Measurements from ENCODE around the gene PSG11. TPM values are rescaled to one million over a fixed set of nuclear protein-coding genes. Genes with fewer than 3 reads are reported as not detected.
A peak's percentile ranks its signal among the peaks of the same experiment; 100 is the strongest.
"Not testable (repeated sequence)": the region's sequence is repeated elsewhere in the genome, so short reads cannot be mapped to it uniquely, and the experiment has no call there.

The PSG11 gene
- total and polyA plus RNA-seq, 2 of the 4 experiments (the other 2 are of a cell fraction): 0.07 to 0.18 TPM

DNA sequence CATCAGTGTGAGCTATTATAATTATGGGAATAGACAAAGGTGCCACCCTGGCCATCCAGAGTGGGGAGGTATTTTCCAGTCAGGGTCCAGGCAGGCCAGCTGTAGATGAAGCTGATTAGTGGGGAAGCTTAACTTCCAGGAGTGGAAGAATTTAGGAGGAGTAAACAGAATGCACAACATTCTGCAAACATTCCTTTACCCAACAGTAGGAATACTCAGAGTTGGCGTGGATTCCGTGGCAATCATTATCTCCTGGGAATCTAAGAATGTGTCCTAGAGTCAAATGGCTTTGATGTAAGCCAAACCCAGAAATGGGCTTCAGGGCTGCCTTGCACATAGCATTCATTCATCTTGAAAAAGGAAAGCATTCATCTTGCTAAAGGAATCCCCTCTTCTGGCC lies 33.2 kb upstream of the PSG11 start:
- H3K4me1 ChIP-seq (ENCODE audit: control insufficient read depth, insufficient read depth, low read length); H3K56ac ChIP-seq (ENCODE audit: extremely low read depth, insufficient read depth, low read length); DNase-seq; H3K9ac ChIP-seq (ENCODE audit: low read depth, low read length); H2BK120ac ChIP-seq (ENCODE audit: low read depth, low read length); H3K4me3 ChIP-seq (ENCODE audit: insufficient read depth, low read depth, low read length); H4K20me1 ChIP-seq (ENCODE audit: insufficient read depth, low read length); H2BK20ac ChIP-seq (ENCODE audit: low read depth, low read length); ATAC-seq (ENCODE audit: low read depth); H3K14ac ChIP-seq (replicated peaks; ENCODE audit: low read depth, low read length); H2BK15ac ChIP-seq (ENCODE audit: low read depth, low read length); H3K79me1 ChIP-seq (ENCODE audit: low read depth in 1 of 2, low read length in 2 of 2); H3K27me3 ChIP-seq (ENCODE audit: control insufficient read depth, insufficient read depth, low read length); POLR2A ChIA-PET (ENCODE audit: unreplicated experiment); H3K9me3 ChIP-seq (ENCODE audit: control insufficient read depth, insufficient read depth, low read length); H3K23ac ChIP-seq (ENCODE audit: low read depth, low read length); H3K4me2 ChIP-seq (ENCODE audit: low read depth, low read length); dilution Hi-C loops (cut with HindIII; ENCODE audit: low sequenced_read_pairs, unreplicated experiment); H3K18ac ChIP-seq (ENCODE audit: low read depth, low read length); H4K91ac ChIP-seq (ENCODE audit: insufficient read depth, low read depth, low read length); H3K27ac ChIP-seq (ENCODE audit: insufficient read depth, low read length); H2AK5ac ChIP-seq (ENCODE audit: low read depth, low read length); intact Hi-C loops (cut with micrococcal nuclease); H3K4ac ChIP-seq (ENCODE audit: low read depth, low read length); in situ Hi-C loops (cut with MboI; ENCODE audit: low sequenced_read_pairs); H3K36me3 ChIP-seq (ENCODE audit: control insufficient read depth, insufficient read depth, low read length); H2AFZ ChIP-seq (replicated peaks; ENCODE audit: low read length, poor library complexity); H4K5ac ChIP-seq (ENCODE audit: low read depth, low read length); BruUV-seq (replicated peaks); H3K9me1 ChIP-seq (ENCODE audit: insufficient read depth, low read length); H2BK5ac ChIP-seq (ENCODE audit: low read depth, low read length, poor library complexity, severe bottlenecking); CTCF ChIA-PET; H4K8ac ChIP-seq (ENCODE audit: low read depth in 2 of 2, low read length in 2 of 2); H2AK9ac ChIP-seq (replicated peaks; ENCODE audit: low read depth, low read length, poor library complexity): not testable (repeated sequence)
- WGBS, 2 experiments (ENCODE audit: extremely low coverage in 2 of 2, insufficient read length in 1 of 2): no CpG with 5 or more reads among the region's 2 CpGs

DNA sequence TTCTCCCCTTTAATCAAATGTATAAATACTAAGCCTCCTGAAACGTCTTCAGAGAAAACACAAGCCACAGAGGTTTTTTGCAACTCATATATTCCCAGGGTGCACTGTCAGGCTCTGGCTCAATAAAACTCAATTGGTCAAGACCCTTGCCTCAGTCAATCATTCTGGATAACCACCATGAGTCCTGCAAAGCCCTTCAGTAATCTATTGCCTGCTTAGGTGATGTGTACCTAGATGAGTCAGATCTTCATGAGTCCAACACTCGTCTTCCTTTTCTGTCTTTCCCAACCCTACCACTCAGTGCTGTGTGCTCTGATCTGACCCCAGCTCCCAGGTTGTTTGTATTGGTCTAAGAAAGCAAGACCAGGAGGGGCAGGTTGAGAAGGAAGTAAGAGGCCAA lies 32.2 kb upstream of the PSG11 start:
- BruUV-seq (replicated peaks); H4K8ac ChIP-seq (ENCODE audit: low read depth in 2 of 2, low read length in 2 of 2); H2BK15ac ChIP-seq (ENCODE audit: low read depth, low read length); H3K27ac ChIP-seq (ENCODE audit: insufficient read depth, low read length); H2BK20ac ChIP-seq (ENCODE audit: low read depth, low read length); ATAC-seq (ENCODE audit: low read depth); H3K23ac ChIP-seq (ENCODE audit: low read depth, low read length); H3K9ac ChIP-seq (ENCODE audit: low read depth, low read length); H3K79me1 ChIP-seq (ENCODE audit: low read depth in 1 of 2, low read length in 2 of 2); H2AK5ac ChIP-seq (ENCODE audit: low read depth, low read length); H3K9me1 ChIP-seq (ENCODE audit: insufficient read depth, low read length); H3K18ac ChIP-seq (ENCODE audit: low read depth, low read length); H3K36me3 ChIP-seq (ENCODE audit: control insufficient read depth, insufficient read depth, low read length); POLR2A ChIA-PET (ENCODE audit: unreplicated experiment); H4K91ac ChIP-seq (ENCODE audit: insufficient read depth, low read depth, low read length); H3K9me3 ChIP-seq (ENCODE audit: control insufficient read depth, insufficient read depth, low read length); H3K14ac ChIP-seq (replicated peaks; ENCODE audit: low read depth, low read length); H3K56ac ChIP-seq (ENCODE audit: extremely low read depth, insufficient read depth, low read length); H3K27me3 ChIP-seq (ENCODE audit: control insufficient read depth, insufficient read depth, low read length); intact Hi-C loops (cut with micrococcal nuclease); H2AK9ac ChIP-seq (replicated peaks; ENCODE audit: low read depth, low read length, poor library complexity); H3K4me3 ChIP-seq (ENCODE audit: insufficient read depth, low read depth, low read length); H2BK120ac ChIP-seq (ENCODE audit: low read depth, low read length); H3K4ac ChIP-seq (ENCODE audit: low read depth, low read length); dilution Hi-C loops (cut with HindIII; ENCODE audit: low sequenced_read_pairs, unreplicated experiment); H3K4me2 ChIP-seq (ENCODE audit: low read depth, low read length); in situ Hi-C loops (cut with MboI; ENCODE audit: low sequenced_read_pairs); H4K20me1 ChIP-seq (ENCODE audit: insufficient read depth, low read length); CTCF ChIA-PET; H2AFZ ChIP-seq (replicated peaks; ENCODE audit: low read length, poor library complexity); H3K4me1 ChIP-seq (ENCODE audit: control insufficient read depth, insufficient read depth, low read length): not testable (repeated sequence)
- peak; percentile 8 for DNase-seq
- Histone ChIP-seq H4K5ac (ENCODE audit: low read depth, low read length) (peak overlapping the region; percentile 63; the same call in 1 of the 2 replicates), H2BK5ac (ENCODE audit: low read depth, low read length, poor library complexity, severe bottlenecking) (peak overlapping the region; percentile 45)
- WGBS, 2 experiments (ENCODE audit: extremely low coverage in 2 of 2, insufficient read length in 1 of 2): no CpG with 5 or more reads among the region's 2 CpGs

All from IMR-90 (cell line).